ENCODE data around the gene AOPEP. TPM values are rescaled to one million over a fixed set of nuclear protein-coding genes. Genes with fewer than 3 reads are reported as not detected.
A peak's percentile ranks its signal among the peaks of the same experiment; 100 is the strongest.

Gene AOPEP
- total and polyA plus RNA-seq, 4 donors, result 210 to 311 (median 285) TPM

GRCh38 chr9:94903961-94904421 lies 177.5 kb downstream of the AOPEP start:
- intact Hi-C loops (cut with DNase I), result loop anchor here (5.0 kb wide), 3 partner anchors 97 to 122 kb away; no protein-coding TSS in a partner anchor
- peak overlapping the region; percentile 57 to 74 for H3K27ac ChIP-seq (ENCODE audit: low read depth in 1 of 2, low read length in 2 of 2)
- 3 to 8% methylated on average over 2 of the region's 2 CpGs for WGBS, 2 donors
- H3K4me1 ChIP-seq (ENCODE audit: control insufficient read depth in 1 of 2, insufficient read depth in 2 of 2, low read length in 2 of 2), result peaks cover 3 to 4% of the 10 kb centered on the region in 2 donors
- H3K36me3 ChIP-seq (ENCODE audit: control insufficient read depth in 1 of 2, insufficient read depth in 2 of 2, low read length in 1 of 2), result no peaks in the 10 kb centered on the region
- H3K9me3 ChIP-seq (ENCODE audit: control insufficient read depth, low read length), result no peaks in the 10 kb centered on the region
- DNase-seq, result no peak
- no peak overlapping the region for H3K4me3 ChIP-seq (ENCODE audit: low read length in 2 of 2)
- no peaks in the 10 kb centered on the region for H3K27me3 ChIP-seq (ENCODE audit: control insufficient read depth in 1 of 2, insufficient read depth in 2 of 2, low read length in 1 of 2)
- no peak for ATAC-seq (ENCODE audit: low FRiP score)

GRCh38 chr9:94904806-94905205 lies 178.3 kb downstream of the AOPEP start:
- no peak overlapping the region for H3K27ac ChIP-seq (ENCODE audit: low read depth in 1 of 2, low read length in 2 of 2)
- 95 to 98% methylated on average over 3 of the region's 3 CpGs for WGBS, 2 donors
- DNase-seq (no peak), ATAC-seq (ENCODE audit: low FRiP score) (no peak)
- no peak overlapping the region for H3K4me3 ChIP-seq (ENCODE audit: low read length in 2 of 2)
- intact Hi-C loops (cut with DNase I), result loop anchor here (5.0 kb wide), 5 partner anchors 38 to 123 kb away; no protein-coding TSS in a partner anchor
- H3K4me1 ChIP-seq (ENCODE audit: control insufficient read depth in 1 of 2, insufficient read depth in 2 of 2, low read length in 2 of 2), result peaks cover 3 to 8% of the 10 kb centered on the region in 2 donors
- H3K27me3 ChIP-seq (ENCODE audit: control insufficient read depth in 1 of 2, insufficient read depth in 2 of 2, low read length in 1 of 2), result no peaks in the 10 kb centered on the region
- H3K36me3 ChIP-seq (ENCODE audit: control insufficient read depth in 1 of 2, insufficient read depth in 2 of 2, low read length in 1 of 2), result no peaks in the 10 kb centered on the region
- H3K9me3 ChIP-seq (ENCODE audit: control insufficient read depth, low read length), result no peaks in the 10 kb centered on the region

- no peak for ATAC-seq (ENCODE audit: low FRiP score)
- Histone ChIP-seq H3K4me3 (ENCODE audit: low read length in 2 of 2) (no peak overlapping the region), H3K27me3 (ENCODE audit: control insufficient read depth in 1 of 2, insufficient read depth in 2 of 2, low read length in 1 of 2) (no peaks in the 10 kb centered on the region), H3K4me1 (ENCODE audit: control insufficient read depth in 1 of 2, insufficient read depth in 2 of 2, low read length in 2 of 2) (peaks cover 3 to 11% of the 10 kb centered on the region in 2 donors), H3K36me3 (ENCODE audit: control insufficient read depth in 1 of 2, insufficient read depth in 2 of 2, low read length in 1 of 2) (no peaks in the 10 kb centered on the region), H3K9me3 (ENCODE audit: control insufficient read depth, low read length) (no peaks in the 10 kb centered on the region), H3K27ac (ENCODE audit: low read depth in 1 of 2, low read length in 2 of 2) (no peak overlapping the region)
- no peak for DNase-seq
- WGBS, 2 donors, result 96% methylated on average over 2 of the region's 2 CpGs
- intact Hi-C loops (cut with DNase I), result loop anchor here (5.0 kb wide), 2 partner anchors 38 to 102 kb away; no protein-coding TSS in a partner anchor
Measured at GRCh38 chr9:94905606-94906005, 179.1 kb downstream of the AOPEP start.

- Histone ChIP-seq H3K27ac (ENCODE audit: low read depth in 1 of 2, low read length in 2 of 2) (no peak overlapping the region), H3K9me3 (ENCODE audit: control insufficient read depth, low read length) (no peaks in the 10 kb centered on the region), H3K36me3 (ENCODE audit: control insufficient read depth in 1 of 2, insufficient read depth in 2 of 2, low read length in 1 of 2) (no peaks in the 10 kb centered on the region), H3K4me3 (ENCODE audit: low read length in 2 of 2) (no peak overlapping the region), H3K4me1 (ENCODE audit: control insufficient read depth in 1 of 2, insufficient read depth in 2 of 2, low read length in 2 of 2) (peaks cover 3 to 11% of the 10 kb centered on the region in 2 donors), H3K27me3 (ENCODE audit: control insufficient read depth in 1 of 2, insufficient read depth in 2 of 2, low read length in 1 of 2) (no peaks in the 10 kb centered on the region)
- ATAC-seq (ENCODE audit: low FRiP score) (no peak), DNase-seq (no peak)
- WGBS, 2 donors, result 97% methylated on average over 6 of the region's 6 CpGs
- intact Hi-C loops (cut with DNase I), result loop anchor here (5.0 kb wide), 2 partner anchors 39 to 101 kb away; no protein-coding TSS in a partner anchor
Measured at GRCh38 chr9:94906181-94906580, 179.7 kb downstream of the AOPEP start.

- no peaks in the 10 kb centered on the region for H3K27me3 ChIP-seq (ENCODE audit: control insufficient read depth in 1 of 2, insufficient read depth in 2 of 2, low read length in 1 of 2)
- 78 to 86% methylated on average over 3 of the region's 3 CpGs for WGBS, 2 donors
- H3K36me3 ChIP-seq (ENCODE audit: control insufficient read depth in 1 of 2, insufficient read depth in 2 of 2, low read length in 1 of 2), result no peaks in the 10 kb centered on the region
- no peaks in the 10 kb centered on the region for H3K9me3 ChIP-seq (ENCODE audit: control insufficient read depth, low read length)
- H3K27ac ChIP-seq (ENCODE audit: low read depth in 1 of 2, low read length in 2 of 2), result peak overlapping the region in 1 of 2 donors; percentile 69
- ATAC-seq (ENCODE audit: low FRiP score), result no peak
- H3K4me3 ChIP-seq (ENCODE audit: low read length in 2 of 2), result no peak overlapping the region
- H3K4me1 ChIP-seq (ENCODE audit: control insufficient read depth in 1 of 2, insufficient read depth in 2 of 2, low read length in 2 of 2), result peaks cover 3 to 11% of the 10 kb centered on the region in 2 donors
- intact Hi-C loops (cut with DNase I), result loop anchor here (5.0 kb wide), 2 partner anchors 39 to 101 kb away; no protein-coding TSS in a partner anchor
- DNase-seq, result no peak
Measured at GRCh38 chr9:94906713-94907112, 180.2 kb downstream of the AOPEP start.

- 57 to 58% methylated on average over 8 of the region's 8 CpGs for WGBS, 2 donors
- Histone ChIP-seq H3K36me3 (ENCODE audit: control insufficient read depth in 1 of 2, insufficient read depth in 2 of 2, low read length in 1 of 2) (no peaks in the 10 kb centered on the region), H3K9me3 (ENCODE audit: control insufficient read depth, low read length) (no peaks in the 10 kb centered on the region), H3K4me1 (ENCODE audit: control insufficient read depth in 1 of 2, insufficient read depth in 2 of 2, low read length in 2 of 2) (peaks cover 3 to 11% of the 10 kb centered on the region in 2 donors), H3K4me3 (ENCODE audit: low read length in 2 of 2) (no peak overlapping the region), H3K27ac (ENCODE audit: low read depth in 1 of 2, low read length in 2 of 2) (peak overlapping the region; percentile 94 to 98), H3K27me3 (ENCODE audit: control insufficient read depth in 1 of 2, insufficient read depth in 2 of 2, low read length in 1 of 2) (no peaks in the 10 kb centered on the region)
- ATAC-seq (ENCODE audit: low FRiP score) (no peak), DNase-seq (no peak)
- intact Hi-C loops (cut with DNase I), result loop anchor here (5.0 kb wide), 2 partner anchors 40 to 100 kb away; no protein-coding TSS in a partner anchor
Measured at GRCh38 chr9:94907264-94907936, 180.9 kb downstream of the AOPEP start.

GRCh38 chr9:94908011-94908563 lies 181.6 kb downstream of the AOPEP start:
- Histone ChIP-seq H3K27ac (ENCODE audit: low read depth in 1 of 2, low read length in 2 of 2) (peak overlapping the region; percentile 94 to 98), H3K27me3 (ENCODE audit: control insufficient read depth in 1 of 2, insufficient read depth in 2 of 2, low read length in 1 of 2) (no peaks in the 10 kb centered on the region), H3K9me3 (ENCODE audit: control insufficient read depth, low read length) (no peaks in the 10 kb centered on the region), H3K4me3 (ENCODE audit: low read length in 2 of 2) (no peak overlapping the region), H3K36me3 (ENCODE audit: control insufficient read depth in 1 of 2, insufficient read depth in 2 of 2, low read length in 1 of 2) (no peaks in the 10 kb centered on the region), H3K4me1 (ENCODE audit: control insufficient read depth in 1 of 2, insufficient read depth in 2 of 2, low read length in 2 of 2) (peaks cover 3 to 11% of the 10 kb centered on the region in 2 donors)
- no peak for DNase-seq
- peak; percentile 64 for ATAC-seq (ENCODE audit: low FRiP score)
- 17 to 18% methylated on average over 9 of the region's 9 CpGs for WGBS, 2 donors
- intact Hi-C loops (cut with DNase I), result loop anchor here (5.0 kb wide), 2 partner anchors 41 to 99 kb away; no protein-coding TSS in a partner anchor

GRCh38 chr9:94908583-94909249 lies 182.2 kb downstream of the AOPEP start:
- DNase-seq (peak in 1 of 2 donors; percentile 73), ATAC-seq (ENCODE audit: low FRiP score) (peak; percentile 67)
- Histone ChIP-seq H3K27me3 (ENCODE audit: control insufficient read depth in 1 of 2, insufficient read depth in 2 of 2, low read length in 1 of 2) (no peaks in the 10 kb centered on the region), H3K9me3 (ENCODE audit: control insufficient read depth, low read length) (no peaks in the 10 kb centered on the region), H3K36me3 (ENCODE audit: control insufficient read depth in 1 of 2, insufficient read depth in 2 of 2, low read length in 1 of 2) (no peaks in the 10 kb centered on the region), H3K27ac (ENCODE audit: low read depth in 1 of 2, low read length in 2 of 2) (peak overlapping the region; percentile 94 to 98), H3K4me3 (ENCODE audit: low read length in 2 of 2) (no peak overlapping the region), H3K4me1 (ENCODE audit: control insufficient read depth in 1 of 2, insufficient read depth in 2 of 2, low read length in 2 of 2) (peaks cover 3 to 11% of the 10 kb centered on the region in 2 donors)
- intact Hi-C loops (cut with DNase I), result loop anchor here (5.0 kb wide), 2 partner anchors 41 to 99 kb away; no protein-coding TSS in a partner anchor
- WGBS, 2 donors, result 10 to 12% methylated on average over 9 of the region's 9 CpGs

Data from aorta (tissue), 5 donors.